Femur (tissue), 1 donor: ENCODE data around the gene SCAF8.

Experiments
- DNase-seq: peaks from one replicate; pipeline ENCODE4 v3.0.0-alpha.2; 2017

The SCAF8 gene

GRCh38 chr6:154848580-154848979 lies 115.4 kb downstream of the SCAF8 start:
- DNase-seq, result no peak

GRCh38 chr6:154849475-154849874 lies 116.3 kb downstream of the SCAF8 start:
- DNase-seq, result no peak

- DNase-seq, result no peak
Measured at GRCh38 chr6:154852687-154853086, 119.5 kb downstream of the SCAF8 start.

GRCh38 chr6:154857529-154857928 lies 124.3 kb downstream of the SCAF8 start:
- DNase-seq, result no peak

- DNase-seq, result no peak
Measured at GRCh38 chr6:154861825-154862224, 128.6 kb downstream of the SCAF8 start.

- DNase-seq, result no peak
Measured at GRCh38 chr6:154862536-154862935, 129.3 kb downstream of the SCAF8 start.

GRCh38 chr6:154864066-154864430 lies 130.8 kb downstream of the SCAF8 start:
- DNase-seq, result no peak

GRCh38 chr6:154865291-154865690 lies 132.1 kb downstream of the SCAF8 start:
- DNase-seq, result no peak

GRCh38 chr6:154868143-154868594 lies 135.0 kb downstream of the SCAF8 start:
- no peak for DNase-seq

- no peak for DNase-seq
Measured at GRCh38 chr6:154872542-154873114, 139.4 kb downstream of the SCAF8 start.

- no peak for DNase-seq
Measured at GRCh38 chr6:154873546-154873945, 140.3 kb downstream of the SCAF8 start.

GRCh38 chr6:154874773-154875592 lies 141.8 kb downstream of the SCAF8 start:
- no peak for DNase-seq

GRCh38 chr6:154876486-154877280 lies 143.5 kb downstream of the SCAF8 start:
- DNase-seq, result no peak

GRCh38 chr6:154878871-154879491 lies 145.8 kb downstream of the SCAF8 start:
- DNase-seq, result no peak

GRCh38 chr6:154882107-154882506 lies 148.9 kb downstream of the SCAF8 start:
- no peak for DNase-seq
